ENCODE data around the gene SPATA46.
A peak's percentile ranks its signal among the peaks of the same experiment; 100 is the strongest.
"Not testable (repeated sequence)": the region's sequence is repeated elsewhere in the genome, so short reads cannot be mapped to it uniquely, and the experiment has no call there.

Gene SPATA46

DNA sequence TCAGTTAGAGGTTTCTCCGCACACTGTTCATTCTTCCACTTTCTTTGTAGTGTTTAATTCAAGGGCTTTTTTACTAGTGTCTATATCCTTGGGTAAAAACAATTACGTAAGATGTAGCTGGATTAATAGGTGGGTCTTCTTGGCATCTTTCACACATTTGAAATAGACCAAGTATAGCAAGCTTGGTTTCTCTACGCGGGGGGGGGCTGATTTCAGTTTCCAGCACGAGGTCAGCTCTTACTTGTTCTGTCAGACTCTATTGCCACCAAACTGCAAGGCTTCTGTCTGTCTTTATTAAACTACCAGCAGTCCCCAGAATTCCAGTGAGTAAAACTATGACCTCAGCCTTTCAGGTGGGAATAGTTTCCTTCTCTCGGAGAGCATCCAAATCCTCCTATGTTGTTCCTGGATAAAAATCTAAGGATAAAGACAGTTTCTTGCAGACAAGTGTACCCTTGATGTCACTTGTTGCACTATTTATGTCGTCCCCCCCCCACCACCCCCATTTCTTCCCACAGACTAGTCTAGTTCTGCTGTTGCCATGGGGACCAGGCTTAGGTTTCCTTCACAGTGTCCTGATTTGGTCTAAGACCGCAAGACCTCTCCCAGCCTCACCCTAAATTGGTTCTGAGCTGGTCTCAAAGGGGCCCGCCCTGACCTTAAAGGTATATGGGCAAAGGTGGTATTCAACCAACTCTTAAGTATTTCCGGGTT lies 17.0 kb downstream of the SPATA46 start:
- DNase-seq (ENCODE audit: insufficient read length, low spot score) (no peak), FAIRE-seq (no peak)

DNA sequence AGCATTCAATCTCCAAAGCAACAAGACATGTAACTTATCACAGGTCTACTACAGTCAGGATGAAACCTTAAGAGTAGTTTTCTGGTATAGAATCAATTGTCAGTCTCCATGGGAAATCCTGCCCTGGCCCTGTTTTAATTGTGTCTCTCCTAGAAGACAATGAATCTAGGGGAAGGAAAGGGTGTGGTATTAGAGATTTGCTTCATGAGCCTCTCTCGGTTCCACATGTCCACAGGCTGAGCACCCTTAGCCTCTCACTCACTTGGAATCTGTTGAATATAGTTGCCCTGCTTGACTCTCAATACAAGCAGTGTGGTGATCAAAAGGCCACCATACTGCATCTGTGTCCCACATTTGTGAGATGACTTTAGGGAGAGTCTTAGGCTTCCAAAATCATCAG lies 17.7 kb downstream of the SPATA46 start:
- FAIRE-seq: no peak

DNA sequence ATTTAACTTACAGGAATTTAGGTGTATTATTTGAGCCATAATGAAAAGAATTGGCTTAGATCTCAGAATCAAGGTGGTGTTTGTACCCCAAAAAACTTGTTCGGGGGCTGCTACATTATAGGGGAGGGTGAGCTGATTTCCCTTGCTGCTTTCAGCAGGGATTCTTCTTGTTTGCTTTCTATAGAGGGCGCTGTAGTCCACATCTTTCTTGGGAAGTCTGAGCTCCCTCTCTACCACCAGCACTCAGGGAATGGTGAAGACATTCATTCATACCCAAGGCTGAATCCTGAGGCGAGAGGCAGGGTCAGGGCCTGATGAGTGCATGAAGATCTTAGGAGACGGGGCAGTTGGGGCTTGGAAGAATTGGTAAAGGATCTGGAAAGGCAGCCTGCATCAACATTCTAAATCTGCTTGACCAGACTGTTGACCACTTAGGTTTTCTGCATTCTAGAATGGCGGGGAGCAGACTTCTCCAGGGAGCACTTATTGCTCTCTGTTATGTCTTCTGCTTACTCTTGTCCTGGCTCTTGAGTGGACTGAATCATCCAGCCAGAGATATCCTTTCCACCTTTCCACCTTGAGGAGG lies 18.9 kb downstream of the SPATA46 start:
- FAIRE-seq (no peak), DNase-seq (ENCODE audit: insufficient read length, low spot score) (peak; percentile 36)

More for the DNA sequence above, 17.7 kb downstream of the SPATA46 start:
- DNase-seq (ENCODE audit: insufficient read length, low spot score): no peak

DNA sequence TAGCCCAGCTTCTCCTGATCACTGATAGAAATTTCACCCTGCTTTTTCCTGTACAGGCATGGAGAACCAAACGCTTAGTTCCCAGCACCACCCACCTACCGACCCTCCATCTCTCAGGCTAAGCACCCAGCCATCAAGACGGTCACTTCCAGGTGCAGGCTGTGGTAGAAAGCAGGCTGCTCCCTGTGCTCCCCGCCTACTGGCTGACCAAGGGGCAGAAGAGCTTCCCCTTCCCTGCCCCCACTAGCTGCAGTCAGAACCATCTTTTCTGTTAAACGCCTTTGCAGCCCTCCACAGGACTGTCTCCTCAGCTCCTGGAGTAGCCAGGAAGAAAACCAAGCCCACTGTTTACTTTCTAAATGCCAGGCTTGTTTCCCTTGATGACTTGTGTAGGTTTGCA lies 23.0 kb downstream of the SPATA46 start:
- FAIRE-seq: no peak
- DNase-seq (ENCODE audit: insufficient read length, low spot score): no peak

DNA sequence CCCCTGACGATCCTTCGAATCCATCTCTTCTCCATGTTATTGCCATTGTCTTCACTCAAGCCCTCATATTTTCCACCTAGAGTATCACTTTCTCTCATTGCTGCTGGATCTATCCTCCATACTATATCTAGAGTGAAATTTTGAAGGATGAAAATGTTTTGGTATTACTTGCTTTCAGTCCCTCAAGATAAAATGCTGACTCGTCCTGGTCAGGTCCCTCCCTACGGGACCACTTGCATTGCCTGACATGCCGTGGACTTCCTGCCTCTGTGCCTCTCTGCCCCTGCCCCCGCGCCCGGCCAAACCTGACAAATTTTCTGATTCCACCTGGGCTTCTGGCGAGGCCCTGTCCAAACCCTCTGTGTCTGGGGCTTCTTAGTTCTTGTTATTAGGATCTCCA lies 23.6 kb downstream of the SPATA46 start:
- no peak for FAIRE-seq
- no peak for DNase-seq (ENCODE audit: insufficient read length, low spot score)

DNA sequence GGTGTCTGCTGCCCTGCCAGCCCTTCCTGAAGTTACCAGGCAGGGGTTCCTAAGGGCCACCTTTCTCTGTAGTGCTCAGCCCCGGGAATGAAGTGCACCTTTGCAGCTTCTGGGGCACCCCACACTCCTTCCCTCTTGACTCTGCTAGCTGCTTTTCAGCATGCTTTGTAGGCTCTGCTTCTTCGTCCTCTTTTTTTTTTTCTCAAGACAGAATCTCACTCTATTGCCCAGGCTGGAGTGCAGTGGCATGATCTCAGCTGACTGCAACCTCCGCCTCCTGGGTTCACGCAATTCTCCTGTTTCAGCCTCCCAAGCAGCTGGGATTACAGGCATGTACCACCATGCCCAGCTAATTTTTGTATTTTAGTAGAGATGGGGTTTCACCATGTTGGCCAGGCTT lies 24.8 kb downstream of the SPATA46 start:
- not testable (repeated sequence) for DNase-seq (ENCODE audit: insufficient read length, low spot score); FAIRE-seq

DNA sequence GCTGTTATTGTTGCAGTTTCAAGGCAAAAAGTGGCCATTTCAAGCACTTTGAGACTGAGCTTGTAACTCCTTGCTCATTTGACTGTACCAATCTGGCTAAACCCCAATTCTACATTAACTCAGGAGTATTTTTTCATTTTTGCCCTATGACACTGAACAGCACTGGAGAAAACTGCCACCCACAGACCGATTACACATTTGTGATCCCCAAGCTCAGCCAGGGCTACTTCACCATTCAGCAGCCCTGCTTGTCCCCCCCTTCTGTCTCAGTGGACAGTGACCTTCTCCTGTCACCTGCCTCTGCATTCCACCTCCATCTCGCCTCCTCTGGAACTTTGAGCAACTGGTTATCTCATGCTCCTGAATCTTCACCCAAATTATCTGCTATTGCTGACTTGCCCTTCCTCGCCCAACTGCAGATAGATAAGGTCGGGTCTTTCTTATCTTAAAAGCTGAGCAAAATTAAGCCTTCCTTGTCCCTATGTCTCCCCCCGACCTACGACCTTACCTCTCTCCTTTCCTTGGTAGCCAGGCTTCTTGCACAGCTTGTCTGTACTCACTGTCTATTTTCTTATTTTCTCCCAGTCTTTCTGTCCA lies 25.3 kb downstream of the SPATA46 start:
- DNase-seq (ENCODE audit: insufficient read length, low spot score) (no peak), FAIRE-seq (no peak)

DNA sequence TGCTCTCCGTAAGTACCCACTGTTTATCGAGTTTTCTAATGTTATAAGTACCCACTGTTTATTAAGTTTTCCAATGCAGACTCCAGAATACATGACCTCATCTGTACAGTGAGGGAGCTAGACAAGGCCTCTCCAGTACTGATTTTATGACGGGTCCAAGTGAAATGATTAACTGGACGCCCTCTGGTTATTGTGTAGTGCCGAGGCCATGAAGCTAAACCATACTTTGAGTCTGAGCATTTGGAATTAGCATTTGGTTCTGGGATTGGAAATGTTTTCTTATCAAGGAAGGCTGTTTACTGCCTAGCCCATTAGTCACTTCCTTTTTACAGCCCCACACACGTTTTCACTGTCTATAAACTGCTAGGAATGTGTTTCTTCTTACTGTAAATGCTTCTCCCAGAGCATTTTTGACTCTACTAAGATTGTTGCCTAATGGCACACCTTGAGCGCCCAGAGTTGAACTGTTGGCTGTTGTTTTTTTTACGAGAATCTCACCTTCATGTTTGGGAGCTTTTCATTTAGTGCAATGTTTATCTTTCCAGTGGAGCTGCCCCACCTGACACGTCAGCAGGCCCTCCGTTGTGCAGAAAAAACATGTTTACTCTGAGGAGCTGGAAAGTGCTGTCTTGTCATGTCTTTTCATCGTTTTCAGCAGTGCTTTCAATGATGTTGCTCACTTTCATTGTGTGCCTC lies 26.9 kb downstream of the SPATA46 start:
- FAIRE-seq (no peak), DNase-seq (ENCODE audit: insufficient read length, low spot score) (peak; percentile 57)

DNA sequence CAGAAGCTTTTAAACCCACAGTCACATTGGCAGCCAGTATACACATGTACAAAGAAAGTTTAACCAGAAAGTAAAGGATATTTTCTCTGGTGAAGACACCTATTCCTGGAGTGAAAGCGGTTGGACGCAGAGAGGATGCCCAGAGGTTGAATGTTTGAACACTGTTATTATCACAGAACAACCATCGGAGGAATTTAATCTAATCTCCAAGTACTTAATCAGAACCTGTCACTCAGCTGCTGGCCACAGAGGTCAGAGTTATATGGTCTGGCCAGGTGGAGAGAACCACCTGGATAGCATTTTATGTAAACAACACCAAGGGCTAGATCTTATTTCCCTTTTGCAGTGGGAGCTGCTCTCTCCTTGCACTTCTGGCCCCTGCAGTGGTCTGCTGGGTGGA lies 29.4 kb downstream of the SPATA46 start:
- DNase-seq (ENCODE audit: insufficient read length, low spot score) (no peak), FAIRE-seq (no peak)

DNA sequence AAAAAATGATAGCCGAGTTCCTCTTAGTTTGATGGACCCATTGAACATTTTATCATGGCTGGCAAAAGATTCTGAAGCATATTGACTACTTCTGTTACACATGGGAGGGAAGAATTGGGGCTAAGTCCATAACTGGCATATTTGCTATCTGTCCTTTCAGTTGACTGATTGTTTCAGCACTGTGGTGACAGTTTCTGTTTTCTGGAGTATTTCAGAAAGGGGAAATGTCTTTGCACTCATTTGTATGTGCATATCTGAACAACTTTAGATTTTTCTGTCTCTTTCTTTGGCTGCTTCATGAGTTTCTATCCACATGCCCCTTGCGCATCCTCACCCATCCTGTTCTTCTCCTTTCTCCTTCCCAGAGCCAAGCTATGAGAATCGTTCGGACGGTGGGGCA lies 33.2 kb downstream of the SPATA46 start:
- no peak for DNase-seq (ENCODE audit: insufficient read length, low spot score)
- FAIRE-seq: no peak

DNA sequence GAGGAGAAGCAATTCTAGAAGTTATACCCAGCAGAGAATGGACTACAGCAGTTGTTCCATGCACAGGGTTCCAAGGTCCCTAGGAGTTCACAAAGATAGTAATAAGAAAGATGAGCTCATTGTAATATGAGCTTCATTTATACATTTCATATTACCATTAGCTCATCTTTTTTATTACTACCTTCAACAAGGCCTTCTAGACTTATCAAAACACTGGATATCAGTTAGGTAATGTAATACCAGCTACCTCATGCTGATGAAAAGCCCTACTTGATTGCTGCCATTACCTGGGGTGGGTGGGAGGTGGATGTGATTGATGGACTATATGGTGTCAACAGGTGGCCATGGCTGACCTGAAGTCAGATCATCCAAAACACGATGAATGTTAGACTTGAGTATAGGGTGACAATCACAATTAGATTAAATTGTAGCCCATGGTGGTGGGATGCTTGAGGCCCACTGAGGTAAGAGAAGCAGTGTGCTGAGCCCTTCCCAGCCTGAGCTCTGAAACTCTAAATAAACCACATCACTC lies 34.1 kb downstream of the SPATA46 start:
- DNase-seq (ENCODE audit: insufficient read length, low spot score) (no peak), FAIRE-seq (no peak)

DNA sequence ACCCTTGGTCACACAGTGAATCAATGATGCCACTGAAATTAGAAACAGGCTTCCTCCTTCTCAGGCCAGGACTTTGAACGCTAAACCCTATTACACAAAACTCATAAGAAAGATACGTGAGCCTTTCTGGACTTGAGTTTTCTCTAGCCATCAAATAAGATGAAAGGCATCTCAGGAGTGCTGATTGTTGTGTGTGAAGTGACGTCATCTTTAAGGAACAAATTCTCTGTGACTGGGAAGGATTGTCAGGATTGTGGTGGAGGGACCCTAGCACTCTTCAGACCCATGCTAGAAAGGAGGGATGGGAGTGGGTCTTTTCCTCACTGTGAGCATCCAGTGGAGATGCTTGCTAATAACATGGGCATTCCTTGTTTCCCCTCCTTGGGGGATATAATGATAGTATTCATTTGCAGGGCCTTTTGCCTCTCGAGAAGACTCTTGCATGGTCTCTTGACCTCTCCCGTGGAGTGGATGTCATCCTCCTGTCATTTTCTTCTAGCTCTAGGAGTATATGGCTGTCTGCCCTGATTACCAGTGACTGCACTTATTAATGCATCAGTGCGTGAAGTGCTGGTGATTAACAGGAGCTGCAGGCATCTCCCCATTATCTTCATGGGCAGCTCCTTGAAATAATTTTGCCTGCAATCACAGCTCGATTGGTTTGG lies 39.9 kb downstream of the SPATA46 start:
- no peak for FAIRE-seq

DNA sequence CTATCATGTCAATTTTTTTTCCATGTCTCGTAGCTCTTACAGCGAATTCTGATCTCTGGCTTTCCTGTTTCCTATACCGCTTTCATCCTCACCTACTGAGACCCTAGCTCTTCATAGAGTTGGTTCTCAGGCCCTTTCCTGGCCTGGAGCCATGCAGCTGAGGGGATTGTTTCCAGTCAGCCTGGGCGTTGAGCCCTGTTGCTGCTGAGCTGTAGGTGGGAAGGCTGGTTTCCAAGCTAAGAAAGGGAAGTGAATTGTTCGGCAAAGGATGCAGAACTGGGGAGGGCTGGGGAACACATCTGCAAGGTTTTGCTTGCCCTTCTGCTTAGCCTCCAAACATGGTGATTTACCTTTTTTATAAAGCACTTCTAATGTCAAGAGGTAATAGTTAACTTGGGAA lies 41.5 kb downstream of the SPATA46 start:
- no peak for FAIRE-seq
- no peak for DNase-seq (ENCODE audit: insufficient read length, low spot score)

More for the DNA sequence above, 39.9 kb downstream of the SPATA46 start:
- DNase-seq (ENCODE audit: insufficient read length, low spot score): no peak

DNA sequence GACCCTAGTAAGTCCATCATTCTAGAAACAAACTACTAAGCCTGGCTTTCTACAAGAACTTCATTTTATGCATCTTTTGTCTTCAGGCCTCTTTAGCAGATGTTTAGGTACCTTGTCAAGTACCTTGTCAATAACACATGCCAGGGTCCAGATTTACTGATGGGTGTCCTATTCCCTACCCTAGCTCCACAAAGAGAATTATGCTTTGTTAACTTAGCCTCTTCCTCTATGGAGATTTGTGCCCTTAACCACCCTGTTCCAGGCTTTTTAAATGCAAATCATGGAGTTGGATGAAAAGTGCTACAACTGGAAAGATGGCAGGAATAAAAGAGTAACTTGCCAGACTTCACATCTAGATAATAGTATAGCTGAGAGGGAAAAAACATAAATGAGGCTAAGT lies 42.7 kb downstream of the SPATA46 start:
- FAIRE-seq (no peak), DNase-seq (ENCODE audit: insufficient read length, low spot score) (no peak)

DNA sequence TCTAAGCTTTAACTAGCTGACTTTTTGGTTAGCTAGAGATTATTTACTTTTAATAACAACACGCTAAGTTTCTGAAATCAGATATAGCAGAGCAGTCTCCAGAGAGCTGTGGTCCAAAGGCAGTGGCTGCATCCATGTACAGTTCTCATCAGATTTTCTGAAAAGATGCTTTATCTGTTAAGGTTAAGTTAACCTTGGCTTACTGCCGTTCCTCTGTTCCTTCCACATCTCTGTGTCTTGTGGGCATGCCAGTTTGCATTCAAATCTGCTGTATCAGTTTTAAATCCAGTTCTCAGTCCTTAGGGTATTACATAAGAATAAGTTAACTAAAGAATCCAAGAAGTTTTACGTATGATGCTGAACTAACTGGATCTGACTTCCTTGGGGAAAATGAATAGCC lies 46.8 kb downstream of the SPATA46 start:
- FAIRE-seq (no peak), DNase-seq (ENCODE audit: insufficient read length, low spot score) (no peak)

DNA sequence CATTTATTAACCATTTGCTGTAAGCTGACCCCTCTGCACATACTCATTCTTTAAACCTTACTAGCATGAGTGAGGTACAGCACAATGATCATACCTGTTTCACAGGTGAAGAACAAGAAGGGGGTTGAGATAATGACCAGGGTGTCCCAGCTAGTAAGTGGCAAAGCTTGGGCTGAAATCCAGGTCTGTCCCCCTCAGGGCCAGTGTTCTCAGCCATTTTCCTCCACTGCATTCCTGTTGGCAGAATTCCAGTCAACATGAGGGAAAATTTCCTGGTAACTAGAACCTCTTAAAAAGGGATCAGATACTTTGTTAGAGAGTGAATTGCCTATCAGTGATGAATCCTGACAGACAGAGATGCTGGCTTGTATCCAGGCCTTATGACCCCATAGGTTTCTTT lies 48.1 kb downstream of the SPATA46 start:
- DNase-seq (ENCODE audit: insufficient read length, low spot score) (no peak), FAIRE-seq (no peak)

DNA sequence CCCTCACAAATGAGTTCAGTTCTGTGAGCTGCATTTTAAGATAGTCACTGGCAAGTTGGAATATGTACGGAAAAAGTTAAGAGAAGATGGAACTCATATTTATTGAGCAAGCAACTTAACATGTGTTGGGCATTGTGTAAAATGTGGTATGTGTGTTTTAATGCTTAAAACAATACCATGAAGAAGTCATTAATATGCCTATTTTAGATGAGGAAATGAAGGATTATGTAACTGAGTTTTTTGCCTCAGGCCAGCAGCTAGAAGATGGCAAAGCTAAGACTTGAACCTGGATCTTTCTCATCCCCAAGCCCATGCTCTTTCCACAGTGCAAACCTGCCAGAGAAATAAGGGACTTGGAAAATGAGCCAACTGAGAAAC lies 48.9 kb downstream of the SPATA46 start:
- FAIRE-seq: no peak
- DNase-seq (ENCODE audit: insufficient read length, low spot score): no peak

DNA sequence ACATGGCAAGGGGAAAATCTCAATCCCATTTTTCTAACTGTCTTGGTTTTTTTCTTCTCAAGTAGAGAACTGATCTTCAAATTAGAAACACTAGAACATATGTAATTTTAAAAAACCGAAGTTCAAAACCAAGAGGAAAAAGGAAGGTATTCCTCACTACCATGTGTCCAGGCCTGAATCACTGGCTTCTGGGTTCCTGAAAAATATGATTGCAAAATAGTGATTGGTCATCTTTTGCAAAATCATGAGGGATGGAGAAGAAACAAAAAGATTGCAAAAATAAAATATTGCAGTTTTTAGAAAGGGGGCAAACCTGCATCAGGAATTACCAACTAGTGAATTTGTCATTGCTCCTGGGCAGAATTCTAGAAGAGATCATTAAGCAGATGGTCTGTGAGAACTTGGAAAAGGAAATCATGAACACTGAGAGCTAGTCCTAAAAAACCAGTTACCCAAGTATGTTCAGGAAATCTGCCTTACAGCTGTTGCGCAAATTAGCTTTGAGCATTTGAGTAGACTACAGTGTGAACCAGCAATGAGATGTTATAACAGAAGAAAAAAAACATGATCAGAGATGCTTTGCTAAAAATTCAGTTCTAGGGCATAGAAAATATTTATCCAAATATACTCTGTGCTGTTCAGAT lies 49.4 kb downstream of the SPATA46 start:
- DNase-seq (ENCODE audit: insufficient read length, low spot score) (no peak), FAIRE-seq (no peak)

DNA sequence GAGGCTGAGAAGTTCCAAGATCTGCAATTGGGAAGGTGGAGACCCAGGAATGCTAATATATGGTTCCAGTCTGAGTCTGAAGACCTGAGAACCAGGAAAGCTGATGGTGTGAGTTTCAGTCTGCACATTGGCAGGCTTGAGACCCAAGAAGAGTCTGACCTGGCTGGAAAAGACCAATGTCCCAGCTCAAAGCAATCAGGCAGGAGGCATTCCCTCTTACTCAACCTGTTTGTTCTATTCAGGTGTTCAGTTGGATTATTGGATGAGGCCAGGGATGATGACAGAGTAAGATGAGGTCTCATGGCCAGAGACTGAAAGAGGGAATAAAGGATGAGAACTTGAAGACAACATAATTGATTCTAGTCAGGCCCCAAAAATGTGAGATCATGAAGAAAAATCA lies 50.1 kb downstream of the SPATA46 start:
- no peak for FAIRE-seq

DNA sequence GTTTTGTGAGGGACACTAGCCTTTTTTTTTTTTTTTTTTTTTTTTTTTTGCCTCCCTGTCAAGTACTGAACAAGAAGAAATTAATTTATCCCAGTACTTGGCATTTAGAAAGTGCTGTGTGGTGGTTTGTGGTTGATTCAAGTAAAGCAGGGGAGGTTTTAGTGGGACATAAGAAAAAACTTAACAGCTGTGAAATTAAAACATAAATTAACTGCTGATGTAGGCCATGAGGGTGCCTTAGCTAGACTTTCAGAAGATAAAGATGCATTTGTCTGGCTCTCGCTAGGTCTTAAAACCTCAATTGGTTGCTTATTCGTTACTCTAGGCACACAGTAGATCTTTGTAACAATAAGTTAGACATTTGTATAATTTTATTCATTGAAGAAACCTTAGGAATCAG lies 52.3 kb downstream of the SPATA46 start:
- DNase-seq (ENCODE audit: insufficient read length, low spot score): no peak
- FAIRE-seq: no peak

More for the DNA sequence above, 50.1 kb downstream of the SPATA46 start:
- DNase-seq (ENCODE audit: insufficient read length, low spot score): no peak
